SHP77 (cell line): Measurements from ENCODE around the gene CHURC1.
"Not testable (repeated sequence)": the region's sequence is repeated elsewhere in the genome, so short reads cannot be mapped to it uniquely, and the experiment has no call there.

ENCODE experiments used
- DNase-seq, 2 experiments: peaks; one replicate each; lab custom pipeline; 2025; lab: John Stamatoyannopoulos, UW

Gene CHURC1

DNA sequence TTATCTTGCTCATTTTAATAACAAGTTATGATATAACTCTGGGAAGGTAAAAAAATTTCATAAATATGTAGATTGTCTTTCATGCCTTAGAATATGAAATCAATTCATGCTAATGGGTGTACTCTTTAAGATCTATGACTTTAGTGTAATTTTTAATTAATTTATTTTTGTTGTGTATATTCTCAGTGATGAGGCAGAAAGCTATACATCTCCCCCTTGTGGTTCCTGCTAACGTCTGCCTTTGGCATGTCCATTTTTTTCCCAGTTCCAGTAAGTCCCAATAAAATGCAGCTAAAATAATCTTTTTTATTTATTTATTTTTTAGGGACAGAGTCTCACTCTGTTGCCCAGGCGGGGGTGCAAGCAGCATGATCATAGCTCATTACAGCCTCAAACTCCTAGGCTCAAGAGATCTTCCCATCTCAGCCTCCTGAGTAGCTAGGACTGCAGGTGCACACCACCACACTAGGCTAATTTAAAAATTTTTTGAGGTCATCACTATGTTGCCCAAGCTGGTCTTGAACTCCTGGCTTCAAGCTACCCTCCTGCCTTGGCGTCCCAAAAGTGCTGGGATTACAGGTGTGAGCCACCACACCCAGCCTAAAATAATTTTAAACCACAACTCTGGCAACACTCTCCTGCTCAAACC, 3.3 kb upstream of the CHURC1 start:
- peak; percentile 39 to 53 for DNase-seq

GRCh38 chr14:64912261-64912660, 2.0 kb upstream of the CHURC1 start:
- no peak for DNase-seq

DNA sequence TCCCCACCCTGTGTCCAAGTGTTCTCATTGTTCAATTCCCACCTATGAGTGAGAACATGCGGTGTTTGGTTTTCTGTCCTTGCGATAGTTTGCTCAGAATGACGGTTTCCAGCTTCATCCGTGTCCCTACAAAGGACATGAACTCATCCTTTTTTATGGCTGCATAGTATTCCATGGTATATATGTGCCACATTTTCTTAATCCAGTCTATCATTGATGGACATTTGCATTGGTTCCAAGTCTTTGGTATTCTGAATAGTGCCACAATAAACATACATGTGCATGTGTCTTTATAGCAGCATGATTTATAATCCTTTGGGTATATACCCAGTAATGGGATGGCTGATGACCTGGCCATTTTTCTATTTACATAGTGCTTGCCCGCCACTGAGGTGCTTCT, 778 bp upstream of the CHURC1 start:
- DNase-seq, result not testable (repeated sequence)

DNA sequence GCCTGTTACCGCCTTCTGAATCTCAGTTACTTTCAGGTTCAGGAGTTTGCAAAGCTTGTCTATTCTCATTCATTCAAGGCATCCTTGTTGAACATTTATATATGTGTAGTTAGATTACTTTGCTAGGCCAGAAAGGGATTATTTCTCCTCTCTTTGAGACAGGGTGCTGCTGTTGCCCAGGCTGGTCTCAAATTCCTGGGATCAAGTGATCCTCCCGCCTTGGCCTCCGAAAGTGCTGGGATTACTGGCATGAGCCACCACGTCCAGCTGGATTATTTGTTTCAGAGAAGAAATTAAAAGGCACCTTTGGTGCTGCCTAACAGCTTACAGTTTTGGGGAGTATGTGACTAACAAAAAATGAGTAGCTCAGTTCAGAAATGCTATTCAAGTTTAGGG, 772 bp downstream of the CHURC1 start:
- no peak for DNase-seq

- DNase-seq, result no peak
Measured at GRCh38 chr14:64915797-64916196, 1.5 kb downstream of the CHURC1 start.

GRCh38 chr14:64918216-64918615, 4.0 kb downstream of the CHURC1 start:
- no peak for DNase-seq

- no peak for DNase-seq
Measured at GRCh38 chr14:64919215-64919614, 5.0 kb downstream of the CHURC1 start.

DNA sequence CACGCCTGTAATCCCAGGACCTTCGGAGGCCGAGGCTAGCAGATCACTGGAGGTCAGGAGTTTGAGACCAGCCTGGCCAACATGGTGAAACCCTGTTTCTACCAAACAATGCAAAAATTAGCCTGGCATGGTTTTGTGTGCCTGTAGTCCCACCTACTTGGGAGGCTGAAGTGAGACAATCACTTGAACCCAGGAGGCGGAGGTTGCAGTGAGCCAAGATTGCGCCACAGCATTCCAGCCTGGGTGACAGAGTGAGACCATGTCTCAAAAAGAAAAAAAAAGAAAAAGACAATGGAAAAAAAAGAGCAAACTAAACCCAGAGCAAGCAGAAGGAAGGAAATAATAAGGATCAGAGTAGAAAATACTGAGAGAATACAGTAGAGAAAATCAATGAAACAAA, 5.4 kb downstream of the CHURC1 start:
- DNase-seq, result no peak

DNA sequence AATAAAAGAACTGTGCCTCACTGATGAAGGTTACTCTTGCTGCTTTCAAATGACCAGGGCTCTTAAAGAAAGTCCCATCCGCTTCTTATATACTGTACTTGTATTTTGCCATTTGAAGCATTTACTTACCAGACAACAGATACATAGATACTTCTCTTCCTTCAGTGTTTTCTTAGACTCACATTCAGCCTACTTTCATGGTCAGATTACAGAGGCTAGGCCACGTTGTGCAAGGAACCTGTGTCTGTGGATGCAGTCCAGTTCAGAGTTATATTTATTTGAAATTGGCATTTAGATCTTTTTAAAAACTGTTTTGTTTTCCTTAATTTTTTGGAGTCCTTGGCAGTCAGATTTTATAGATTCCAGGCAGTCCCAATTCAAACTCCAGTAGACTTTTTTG, 6.2 kb downstream of the CHURC1 start:
- DNase-seq, result no peak

DNA sequence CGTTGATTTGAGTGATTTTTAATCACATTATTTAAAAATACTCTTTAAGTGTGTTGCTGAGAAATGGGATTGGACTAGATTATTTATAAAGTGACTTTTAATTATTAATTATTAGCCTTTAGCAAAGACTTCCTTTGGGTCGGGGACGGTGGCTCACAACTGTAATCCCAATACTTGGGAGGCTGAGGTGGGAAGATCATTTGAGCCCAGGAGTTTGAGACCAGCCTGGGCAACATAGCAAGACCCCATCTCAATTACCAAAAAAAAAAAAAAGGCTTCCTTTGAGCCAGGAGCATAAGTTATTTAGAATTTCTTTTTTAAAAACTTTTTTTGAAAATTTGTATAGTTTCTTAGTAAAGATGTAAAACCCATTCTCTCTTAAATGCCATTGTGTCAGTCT, 8.8 kb downstream of the CHURC1 start:
- DNase-seq, result no peak

DNA sequence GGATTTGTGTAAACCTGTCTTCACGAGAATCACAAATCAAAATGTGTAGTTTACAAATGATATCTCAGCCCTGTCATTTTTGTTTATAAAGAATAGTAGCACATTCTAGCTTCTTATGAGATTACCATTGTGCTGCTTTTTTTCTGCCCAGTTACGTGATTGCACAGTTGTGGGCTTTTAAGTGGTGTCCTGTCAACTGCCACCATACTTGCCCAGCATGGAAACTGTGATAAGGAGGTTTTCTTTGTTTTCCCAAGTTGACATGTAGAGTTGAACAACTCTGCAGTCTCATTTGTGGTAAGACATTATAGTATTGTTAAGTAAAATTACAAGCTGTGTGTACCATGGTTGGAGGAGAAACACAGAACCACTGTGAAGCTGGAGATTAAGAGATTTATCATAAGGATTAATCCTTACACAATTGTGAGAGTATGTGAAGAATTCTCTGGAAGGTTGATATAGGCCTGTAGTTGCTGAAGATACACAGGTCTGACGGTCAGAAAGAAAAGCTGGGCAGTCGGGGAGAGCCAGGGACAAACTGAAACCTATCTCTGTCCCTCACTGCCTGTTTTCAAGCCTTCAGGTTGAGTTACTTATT, 12.2 kb downstream of the CHURC1 start:
- no peak for DNase-seq

DNA sequence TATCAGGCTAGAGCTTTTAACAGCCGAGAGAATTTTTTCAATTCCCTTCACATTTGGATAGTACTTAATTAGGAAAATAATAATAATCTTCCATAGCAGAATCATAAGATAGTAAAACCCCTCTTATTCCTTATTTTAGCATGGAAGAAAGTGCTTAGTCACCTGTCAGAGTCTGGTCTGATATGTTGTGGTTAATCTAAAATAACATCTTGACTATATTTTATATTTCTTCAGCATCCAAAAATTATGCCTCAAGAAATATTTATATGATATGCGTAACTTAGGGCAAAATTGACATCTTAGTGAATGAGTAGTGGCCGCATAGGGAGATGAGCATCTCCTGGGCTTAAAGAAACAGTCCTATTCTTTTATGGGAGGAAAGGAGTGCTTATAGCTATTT, 12.8 kb downstream of the CHURC1 start:
- no peak for DNase-seq

DNA sequence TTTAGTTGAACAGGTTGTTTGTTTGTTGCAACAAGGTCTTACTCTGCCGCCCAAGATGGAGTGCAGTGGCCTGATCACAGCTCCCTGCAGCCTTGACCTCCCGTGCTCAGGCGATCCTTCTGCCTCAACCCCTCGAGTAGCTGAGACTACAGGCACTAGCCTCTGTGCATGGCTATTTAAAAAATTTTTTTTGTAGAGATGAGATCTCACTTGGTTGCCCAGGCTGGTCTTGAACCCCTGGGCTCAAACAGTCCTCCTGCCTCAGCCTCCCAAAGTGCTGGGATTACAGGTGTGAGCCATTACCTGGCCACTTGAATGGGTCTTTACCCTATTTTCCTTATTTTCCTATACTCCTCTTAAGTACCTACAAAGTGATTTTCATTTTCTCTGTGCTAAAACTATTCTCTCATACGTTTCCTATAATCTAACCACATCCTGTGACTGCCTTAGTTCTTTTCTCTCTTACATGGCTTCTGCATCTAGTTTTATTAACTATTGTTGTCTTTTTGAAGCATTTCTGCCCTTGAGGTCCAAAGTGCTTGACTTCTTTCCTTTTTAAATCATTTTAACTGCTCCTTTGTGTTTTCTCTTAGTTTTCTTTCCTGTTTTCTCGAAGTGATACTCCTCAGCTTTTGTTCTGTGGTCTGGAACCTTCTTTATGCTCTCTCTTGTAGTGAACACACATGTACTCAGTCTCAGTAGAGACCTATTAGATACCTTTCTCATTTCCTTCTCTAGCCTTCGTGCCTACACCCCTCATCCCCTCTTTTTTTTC, 14.2 kb downstream of the CHURC1 start:
- no peak for DNase-seq

DNA sequence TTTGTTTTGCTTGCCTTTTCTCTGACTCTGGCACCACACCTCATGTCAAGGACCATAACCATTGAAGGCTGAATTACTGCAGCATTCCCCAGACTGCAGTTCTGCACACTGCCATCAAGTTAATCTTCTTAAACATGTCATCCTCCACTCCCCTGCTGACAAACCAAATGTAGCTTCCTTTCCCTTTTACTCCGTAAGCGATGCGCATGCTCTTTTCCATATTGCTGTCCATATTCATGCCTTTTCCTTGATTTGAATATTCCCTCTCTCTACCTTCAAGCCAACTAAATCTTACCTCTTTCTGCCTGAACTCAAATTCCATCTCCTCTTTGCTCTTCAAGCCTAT, 14.7 kb downstream of the CHURC1 start:
- DNase-seq, result no peak

- no peak for DNase-seq
Measured at GRCh38 chr14:64930085-64930843, 16.0 kb downstream of the CHURC1 start.

DNA sequence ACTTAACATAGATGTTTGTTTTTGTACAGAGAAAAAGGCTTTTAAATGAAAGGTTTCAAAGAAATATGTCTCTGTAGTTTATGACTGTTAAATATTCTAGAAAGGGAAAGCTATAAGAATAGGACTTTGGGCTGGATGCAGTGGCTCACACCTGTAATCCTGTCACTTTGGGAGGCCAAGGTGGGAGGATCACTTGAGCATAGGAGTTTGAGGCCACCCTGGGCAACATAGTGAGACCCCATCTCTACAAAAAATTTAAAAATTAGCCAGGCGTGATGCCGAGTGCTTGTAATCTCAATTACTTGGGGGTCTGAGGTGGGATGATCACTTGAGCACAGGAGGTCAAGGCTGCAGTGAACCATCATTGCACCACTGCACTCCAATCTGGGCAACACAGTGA, 16.9 kb downstream of the CHURC1 start:
- DNase-seq, result no peak

DNA sequence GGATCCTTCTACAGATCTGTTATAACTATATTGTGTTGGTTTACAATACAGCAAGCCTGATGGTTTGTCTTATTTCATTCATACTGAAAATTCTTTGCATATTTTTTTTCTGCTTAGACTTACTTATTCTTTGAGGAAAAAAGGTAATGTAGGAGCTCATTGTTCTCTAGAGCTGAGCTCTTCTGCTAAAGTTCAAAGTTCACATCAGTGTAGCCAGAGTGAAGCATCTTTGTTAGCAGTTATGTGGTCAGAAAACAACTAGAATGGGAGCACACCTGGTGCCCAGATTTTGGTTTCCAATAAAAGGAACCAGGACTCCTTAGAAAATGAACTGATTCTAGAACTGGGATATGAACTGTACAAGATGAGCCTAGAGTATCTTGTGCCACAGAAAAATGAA, 18.0 kb downstream of the CHURC1 start:
- no peak for DNase-seq

DNA sequence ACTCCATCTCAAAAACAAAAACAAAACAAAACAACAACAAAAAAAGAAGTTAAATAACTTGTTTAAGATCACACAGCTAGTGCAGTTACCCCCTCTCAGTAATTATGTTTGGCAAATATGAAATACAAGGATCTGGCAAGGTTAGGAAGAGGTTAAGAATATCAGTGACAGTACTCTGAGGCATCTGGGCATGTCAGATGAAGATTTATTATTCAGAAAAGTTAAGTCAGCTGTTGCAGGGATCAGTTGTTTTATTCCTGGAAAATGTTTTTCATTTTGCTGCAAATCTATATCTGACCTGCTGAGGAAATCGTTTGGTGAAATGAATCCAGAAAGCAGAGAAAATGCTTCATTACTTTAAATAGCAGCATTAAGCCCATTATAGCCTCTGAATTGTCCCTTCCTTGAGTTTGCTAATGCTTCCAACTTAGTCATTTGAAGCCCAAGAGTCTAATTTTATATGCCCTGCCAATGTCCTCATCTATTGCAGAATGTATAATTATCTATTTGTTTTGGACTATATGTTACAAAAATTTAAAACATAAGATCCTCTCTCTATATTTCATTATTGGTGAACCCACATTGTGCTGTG, 20.2 kb downstream of the CHURC1 start:
- DNase-seq, result no peak

GRCh38 chr14:64935508-64935907, 21.3 kb downstream of the CHURC1 start:
- no peak for DNase-seq

DNA sequence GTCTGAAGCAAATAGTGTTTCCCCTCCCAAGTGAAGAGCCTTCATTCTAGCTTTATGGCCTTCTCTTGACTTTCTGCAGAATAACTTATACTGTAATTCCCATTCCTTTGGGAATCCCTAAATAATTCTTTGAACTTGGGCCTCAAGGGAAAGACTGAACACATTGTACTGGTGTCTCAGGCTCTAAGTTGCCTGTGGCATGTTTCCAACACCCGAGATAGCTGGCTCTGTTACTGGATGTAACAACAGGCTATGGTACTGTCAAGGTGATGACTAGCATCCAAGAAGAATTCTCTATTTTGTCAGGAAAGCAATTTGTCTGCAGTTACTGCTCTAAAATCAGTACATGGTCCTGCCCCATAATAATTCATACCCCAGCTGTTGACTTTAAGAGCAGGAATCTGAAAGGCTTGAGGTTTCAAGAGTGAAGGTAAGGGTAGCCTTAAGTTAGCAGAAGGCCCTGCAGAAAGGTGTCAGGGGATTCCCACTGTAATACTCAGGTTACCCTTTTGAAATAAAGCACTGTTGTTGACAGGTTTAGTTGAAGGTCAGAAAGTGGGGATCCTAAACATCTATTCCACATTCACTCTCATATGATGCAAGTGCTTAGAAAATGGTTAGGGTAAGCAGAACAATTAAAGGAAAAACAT, 23.0 kb downstream of the CHURC1 start:
- DNase-seq, result no peak

DNA sequence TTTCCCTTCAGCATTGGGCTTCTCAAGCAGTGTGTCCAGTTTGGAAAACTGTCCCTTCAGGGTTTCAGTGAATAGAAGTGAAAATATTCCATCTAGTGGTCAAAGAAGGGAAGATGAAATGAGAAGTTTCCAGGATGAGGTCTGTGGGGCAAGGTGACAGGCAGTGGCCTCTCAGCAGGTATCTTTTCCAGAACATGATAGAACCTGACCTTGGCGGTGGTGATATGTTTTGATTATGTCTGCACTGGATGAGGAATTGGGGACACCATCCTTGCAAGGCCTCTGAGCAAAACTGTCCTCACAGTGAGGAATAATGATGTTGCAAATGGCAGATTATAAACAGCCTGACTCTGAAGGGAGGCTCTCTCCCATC, 23.6 kb downstream of the CHURC1 start:
- peak; percentile 13 to 32 for DNase-seq
